ENCODE results near the gene NKAIN2. TPM values are rescaled to one million over a fixed set of nuclear protein-coding genes. Genes with fewer than 3 reads are reported as not detected.
"Not testable (repeated sequence)": the region's sequence is repeated elsewhere in the genome, so short reads cannot be mapped to it uniquely, and the experiment has no call there.

NKAIN2 gene
- total and polyA plus RNA-seq, 2 experiments from 2014 or later, result 0.22 TPM; not detected in 1

DNA sequence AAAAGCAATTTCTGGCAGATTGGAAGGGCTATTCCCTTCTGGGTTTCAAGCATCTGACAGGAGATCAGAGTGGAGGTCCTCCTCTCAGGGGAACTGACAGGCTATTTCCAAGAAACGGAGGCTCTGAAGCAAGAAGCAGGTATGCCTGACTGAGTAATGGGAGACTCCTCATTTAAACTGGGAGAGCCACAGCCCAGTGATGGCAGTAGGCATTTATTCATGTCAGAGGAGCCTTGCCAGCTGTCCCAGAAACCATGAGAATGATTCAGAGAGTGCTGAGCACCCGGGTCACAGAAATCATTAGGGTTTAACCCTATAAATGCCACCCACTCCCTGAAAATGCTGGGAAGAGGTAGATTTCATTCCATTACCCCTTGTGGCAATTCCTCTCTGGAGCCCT is 911.1 kb downstream of the NKAIN2 start:
- H3K4me1 ChIP-seq (ENCODE audit: low read depth), result no peaks in the 10 kb centered on the region
- H3K9me3 ChIP-seq (ENCODE audit: low read depth), result no peaks in the 10 kb centered on the region

DNA sequence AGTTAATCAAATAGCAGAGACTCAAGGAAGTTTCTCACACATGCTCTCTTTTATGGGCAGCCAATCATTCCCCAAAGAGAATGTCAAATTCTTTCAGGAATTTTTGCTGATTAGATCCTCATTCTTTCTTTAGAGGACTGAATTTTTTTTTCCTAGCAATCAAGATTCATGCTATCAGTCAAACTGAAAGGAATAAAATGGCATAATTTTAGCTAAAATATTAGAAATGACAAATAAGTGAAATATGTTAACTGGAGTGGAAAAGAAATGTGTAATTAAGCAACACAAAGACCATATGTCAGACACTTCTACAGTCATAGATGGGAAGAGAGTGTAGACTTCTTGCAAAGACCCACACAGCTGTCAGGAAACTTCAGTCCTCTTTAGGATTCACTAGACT is 916.2 kb downstream of the NKAIN2 start:
- TF ChIP-seq, protein P1, sequence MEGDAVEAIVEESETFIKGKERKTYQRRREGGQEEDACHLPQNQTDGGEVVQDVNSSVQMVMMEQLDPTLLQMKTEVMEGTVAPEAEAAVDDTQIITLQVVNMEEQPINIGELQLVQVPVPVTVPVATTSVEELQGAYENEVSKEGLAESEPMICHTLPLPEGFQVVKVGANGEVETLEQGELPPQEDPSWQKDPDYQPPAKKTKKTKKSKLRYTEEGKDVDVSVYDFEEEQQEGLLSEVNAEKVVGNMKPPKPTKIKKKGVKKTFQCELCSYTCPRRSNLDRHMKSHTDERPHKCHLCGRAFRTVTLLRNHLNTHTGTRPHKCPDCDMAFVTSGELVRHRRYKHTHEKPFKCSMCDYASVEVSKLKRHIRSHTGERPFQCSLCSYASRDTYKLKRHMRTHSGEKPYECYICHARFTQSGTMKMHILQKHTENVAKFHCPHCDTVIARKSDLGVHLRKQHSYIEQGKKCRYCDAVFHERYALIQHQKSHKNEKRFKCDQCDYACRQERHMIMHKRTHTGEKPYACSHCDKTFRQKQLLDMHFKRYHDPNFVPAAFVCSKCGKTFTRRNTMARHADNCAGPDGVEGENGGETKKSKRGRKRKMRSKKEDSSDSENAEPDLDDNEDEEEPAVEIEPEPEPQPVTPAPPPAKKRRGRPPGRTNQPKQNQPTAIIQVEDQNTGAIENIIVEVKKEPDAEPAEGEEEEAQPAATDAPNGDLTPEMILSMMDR (IDR thresholded peaks at IDR 0.05; ENCODE audit: low read depth, low read length), result no peak
- Histone ChIP-seq H3K27me3 (no peaks in the 10 kb centered on the region), H3K4me1 (ENCODE audit: low read depth) (no peaks in the 10 kb centered on the region), H3K36me3 (no peaks in the 10 kb centered on the region), H3K4me3 (no peak overlapping the region), H3K27ac (no peak overlapping the region), H3K9me3 (ENCODE audit: low read depth) (no peaks in the 10 kb centered on the region)
- DNase-seq (ENCODE audit: low read depth in 1 of 2, low spot score in 1 of 2), result no peak

More for the DNA sequence above, 911.1 kb downstream of the NKAIN2 start:
- DNase-seq (ENCODE audit: low read depth in 1 of 2, low spot score in 1 of 2), result no peak
- H3K27ac ChIP-seq, result no peak overlapping the region
- H3K36me3 ChIP-seq, result no peaks in the 10 kb centered on the region
- no peaks in the 10 kb centered on the region for H3K27me3 ChIP-seq
- TF ChIP-seq, protein P1 (IDR thresholded peaks at IDR 0.05; ENCODE audit: low read depth, low read length), result no peak
- no peak overlapping the region for H3K4me3 ChIP-seq

DNA sequence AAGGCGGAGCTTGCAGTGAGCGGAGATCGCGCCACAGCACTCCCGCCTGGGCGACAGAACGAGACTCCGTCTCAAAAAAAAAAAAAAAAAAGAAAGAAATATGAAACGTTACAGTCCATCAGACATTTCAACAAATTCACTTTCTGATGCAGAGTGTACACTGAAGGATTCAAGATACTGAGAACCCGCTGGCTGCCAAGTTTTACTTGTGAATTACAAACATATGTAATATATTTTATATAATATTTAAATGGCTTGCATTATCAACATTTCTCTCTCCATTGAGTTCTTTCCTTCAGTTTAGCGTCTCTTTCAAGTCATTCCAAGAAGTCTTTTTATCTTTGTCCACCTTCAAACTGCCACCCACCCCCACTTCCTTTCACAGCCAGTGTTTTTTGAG is 917.7 kb downstream of the NKAIN2 start:
- H3K36me3 ChIP-seq, result no peaks in the 10 kb centered on the region
- no peak overlapping the region for H3K4me3 ChIP-seq
- TF ChIP-seq, protein P1 (IDR thresholded peaks at IDR 0.05; ENCODE audit: low read depth, low read length), result no peak
- no peaks in the 10 kb centered on the region for H3K27me3 ChIP-seq
- H3K27ac ChIP-seq, result no peak overlapping the region
- DNase-seq (ENCODE audit: low read depth in 1 of 2, low spot score in 1 of 2), result no peak
- no peaks in the 10 kb centered on the region for H3K4me1 ChIP-seq (ENCODE audit: low read depth)
- no peaks in the 10 kb centered on the region for H3K9me3 ChIP-seq (ENCODE audit: low read depth)

DNA sequence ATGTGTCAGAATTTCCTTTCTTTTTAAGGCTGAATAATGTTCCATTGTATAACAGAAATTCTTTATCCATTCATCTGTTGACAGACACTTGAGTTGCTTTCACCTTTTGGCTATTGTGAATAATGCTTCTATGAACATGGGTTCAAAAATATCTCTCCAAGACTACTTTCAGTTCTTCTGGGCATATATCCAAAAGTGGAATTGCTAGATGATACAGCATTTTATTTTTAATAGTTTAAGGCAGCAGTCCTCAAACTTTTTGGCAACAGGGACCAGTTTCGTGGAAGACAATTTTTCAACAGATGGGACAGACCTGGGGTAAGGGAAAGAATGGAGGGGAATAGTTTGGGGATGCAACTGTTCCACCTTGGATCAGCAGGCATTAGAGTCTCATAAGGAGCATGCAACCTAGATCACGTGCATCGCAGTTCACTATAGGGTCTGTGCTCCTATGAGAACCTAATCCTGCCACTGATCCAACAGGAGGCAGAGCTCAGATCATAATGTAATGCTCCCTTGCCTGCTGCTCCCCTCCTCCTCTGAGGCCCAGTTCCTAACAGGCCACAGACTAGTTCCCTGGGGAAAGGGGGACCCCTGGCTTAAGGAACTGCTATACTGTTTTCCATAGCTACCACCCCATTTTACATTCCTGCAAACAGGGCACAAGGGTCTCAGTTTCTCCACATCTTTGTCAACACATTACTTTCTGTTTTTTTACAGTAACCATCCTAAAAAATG is 918.6 kb downstream of the NKAIN2 start:
- Histone ChIP-seq H3K4me1 (ENCODE audit: low read depth) (no peaks in the 10 kb centered on the region), H3K36me3 (no peaks in the 10 kb centered on the region), H3K9me3 (ENCODE audit: low read depth) (no peaks in the 10 kb centered on the region), H3K27ac (no peak overlapping the region), H3K27me3 (no peaks in the 10 kb centered on the region), H3K4me3 (no peak overlapping the region)
- no peak for DNase-seq (ENCODE audit: low read depth in 1 of 2, low spot score in 1 of 2)
- TF ChIP-seq, protein P1 (IDR thresholded peaks at IDR 0.05; ENCODE audit: low read depth, low read length), result no peak

- no peak for DNase-seq (ENCODE audit: low read depth in 1 of 2, low spot score in 1 of 2)
- H3K4me3 ChIP-seq, result no peak overlapping the region
- TF ChIP-seq, protein P1 (IDR thresholded peaks at IDR 0.05; ENCODE audit: low read depth, low read length), result no peak
- H3K27ac ChIP-seq, result no peak overlapping the region
- no peaks in the 10 kb centered on the region for H3K4me1 ChIP-seq (ENCODE audit: low read depth)
- no peaks in the 10 kb centered on the region for H3K27me3 ChIP-seq
- no peaks in the 10 kb centered on the region for H3K36me3 ChIP-seq
- H3K9me3 ChIP-seq (ENCODE audit: low read depth), result no peaks in the 10 kb centered on the region
These were observed 920.0 kb downstream of the NKAIN2 start for GRCh38 chr6:124723671-124724070.

DNA sequence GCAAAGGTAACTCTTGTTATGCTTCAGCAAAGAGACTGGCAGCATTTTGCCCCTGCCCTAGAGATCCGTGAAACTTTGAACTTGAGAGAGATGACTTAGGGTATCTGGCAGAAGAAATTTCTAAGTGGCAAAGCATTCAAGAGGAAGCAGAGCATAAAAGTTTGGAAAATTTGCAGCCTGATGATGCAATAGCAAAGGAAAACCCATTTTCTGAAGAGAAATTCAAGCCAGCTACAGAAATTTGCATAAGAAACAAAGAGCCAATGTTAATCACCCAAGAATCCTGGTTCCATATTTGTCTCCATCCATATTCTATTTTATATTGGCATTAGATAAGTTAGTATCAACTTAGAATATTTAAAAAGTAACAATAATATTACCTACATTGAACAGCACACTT is 934.1 kb downstream of the NKAIN2 start:
- H3K4me1 ChIP-seq (ENCODE audit: low read depth); DNase-seq (ENCODE audit: low read depth in 1 of 2, low spot score in 1 of 2); H3K36me3 ChIP-seq; H3K27me3 ChIP-seq; H3K9me3 ChIP-seq (ENCODE audit: low read depth); H3K4me3 ChIP-seq; H3K27ac ChIP-seq: not testable (repeated sequence)

All from cardiac muscle cell (in vitro differentiated cells and primary cell).